Lung microvascular endothelial cell (primary cell): Measurements from ENCODE around the gene SELPLG. TPM values are rescaled to one million over a fixed set of nuclear protein-coding genes. Genes with fewer than 3 reads are reported as not detected.
"Not testable (repeated sequence)": the region's sequence is repeated elsewhere in the genome, so short reads cannot be mapped to it uniquely, and the experiment has no call there.

ENCODE experiments used
- DNase-seq, 2 donors: peaks; one replicate each; pipeline versions ENCODE4 v3.0.0 to v3.0.0-alpha.2; 2010; ENCODE audit warnings: low read depth in 2 of 2
- total RNA-seq: library from RNA; depleted of rRNA; stranded (reverse); fragments of >200 nt; gene quantifications from 2 replicates; pipeline ENCODE4 v1.2.1, GENCODE V29; 2014

SELPLG gene
- total RNA-seq, 1 donor from 2014 or later, result 0.20 TPM

DNA sequence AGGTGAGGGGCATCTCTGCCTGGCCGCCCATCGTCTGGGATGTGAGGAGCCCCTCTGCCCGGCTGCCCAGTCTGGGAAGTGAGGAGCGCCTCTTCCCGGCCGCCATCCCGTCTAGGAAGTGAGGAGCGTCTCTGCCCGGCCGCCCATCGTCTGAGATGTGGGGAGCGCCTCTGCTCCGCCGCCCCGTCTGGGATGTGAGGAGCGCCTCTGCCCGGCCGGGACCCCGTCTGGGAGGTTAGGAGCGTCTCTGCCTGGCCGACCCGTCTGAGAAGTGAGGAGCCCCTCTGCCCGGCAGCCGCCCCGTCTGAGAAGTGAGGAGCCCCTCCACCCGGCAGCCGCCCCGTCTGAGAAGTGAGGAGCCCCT, 22.1 kb upstream of the SELPLG start:
- DNase-seq, result not testable (repeated sequence)

DNA sequence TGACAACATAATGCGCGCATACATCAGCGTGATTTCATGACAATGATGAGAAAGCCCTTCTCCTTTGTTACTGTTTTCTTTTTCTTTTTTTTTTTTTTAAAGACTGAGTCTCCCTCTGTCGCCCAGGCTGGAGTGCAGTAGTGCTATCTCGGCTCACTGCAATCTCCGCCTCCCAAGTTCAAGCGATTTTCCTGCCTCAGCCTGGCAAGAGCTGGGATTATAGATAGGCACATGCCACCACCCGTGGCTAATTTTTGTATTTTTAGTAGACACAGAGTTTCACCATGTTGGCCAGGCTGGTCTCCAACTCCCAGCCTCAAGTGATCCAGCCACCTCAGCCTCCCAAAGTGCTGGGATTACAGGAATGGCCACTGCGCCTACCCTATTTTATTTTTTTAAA, 20.9 kb upstream of the SELPLG start:
- not testable (repeated sequence) for DNase-seq

DNA sequence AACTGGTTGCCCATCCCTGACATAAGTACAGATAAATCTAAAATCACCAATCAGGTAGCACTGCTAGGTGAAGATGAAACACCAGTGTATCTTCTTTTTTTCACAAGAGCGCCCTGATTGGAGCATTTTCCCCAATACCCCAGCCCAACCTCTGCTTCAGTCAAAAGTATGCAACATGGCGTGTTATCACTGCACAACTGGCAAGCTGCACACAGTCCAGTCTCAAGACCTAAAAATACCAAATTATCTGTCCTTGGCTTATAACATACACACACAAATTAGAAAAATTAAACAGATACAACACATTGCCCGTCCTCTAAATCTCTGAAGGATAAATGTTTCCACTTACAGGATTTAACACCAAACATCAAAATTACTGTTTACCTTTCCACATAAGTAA, 20.2 kb upstream of the SELPLG start:
- DNase-seq, result no peak

DNA sequence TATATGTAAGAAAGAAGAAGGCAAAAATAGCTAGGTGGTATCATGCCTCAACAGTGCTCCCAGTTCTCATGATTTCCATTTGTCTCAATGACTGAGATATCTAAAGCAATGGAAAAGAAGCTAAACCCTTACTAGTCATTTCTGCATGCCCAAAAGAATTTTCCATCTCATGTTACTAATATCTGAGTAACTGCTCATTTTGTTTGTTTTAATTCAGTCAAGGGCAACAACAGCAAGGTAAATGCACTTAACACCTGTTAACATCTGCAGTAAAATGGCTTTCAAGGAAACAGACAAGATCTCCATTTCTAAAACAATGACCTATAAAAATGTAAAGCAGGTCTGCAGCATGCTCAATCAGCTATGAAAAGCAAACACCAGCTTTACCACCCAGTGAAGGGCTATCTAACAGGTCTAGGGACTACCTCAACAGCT, 19.4 kb upstream of the SELPLG start:
- no peak for DNase-seq

DNA sequence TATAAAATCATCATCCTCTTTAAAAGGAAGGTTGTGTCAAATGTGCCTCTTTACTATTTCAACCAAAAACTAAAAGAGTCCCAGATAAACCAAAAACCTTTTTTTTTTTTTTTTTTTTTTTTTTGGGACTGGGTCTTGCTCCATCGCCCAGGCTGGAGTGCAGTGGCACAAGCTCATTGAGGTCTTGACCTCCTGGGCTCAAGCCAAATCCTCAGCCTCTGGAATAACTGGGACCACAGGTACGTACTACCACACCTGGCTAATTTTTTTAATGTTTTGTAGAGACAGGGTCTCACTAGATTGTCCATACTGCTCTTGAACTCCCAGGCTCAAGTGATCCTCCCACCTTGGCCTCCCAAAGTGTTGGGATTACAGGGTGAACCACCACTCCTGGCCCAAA, 16.4 kb upstream of the SELPLG start:
- DNase-seq, result no peak

DNA sequence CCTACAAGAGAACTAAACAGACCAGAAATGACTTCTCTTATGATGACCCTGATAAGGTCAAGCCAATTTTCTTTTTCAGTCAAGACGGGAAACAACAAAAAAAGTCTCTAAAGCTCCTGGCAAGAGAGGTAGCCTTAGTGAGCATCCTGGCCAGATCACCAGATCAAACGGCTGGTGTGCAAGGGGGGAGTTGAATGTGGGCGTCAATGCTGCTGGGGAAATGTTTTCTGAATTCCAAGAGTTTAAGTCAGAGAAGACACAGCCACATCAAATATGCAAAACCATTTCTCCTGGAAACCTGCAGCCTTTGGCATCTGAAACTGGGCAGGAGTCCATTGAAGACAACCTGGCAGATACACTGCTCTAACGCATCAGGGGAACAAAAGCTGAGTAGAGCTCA, 16.0 kb upstream of the SELPLG start:
- peak in 1 of 2 donors; percentile 85 for DNase-seq

DNA sequence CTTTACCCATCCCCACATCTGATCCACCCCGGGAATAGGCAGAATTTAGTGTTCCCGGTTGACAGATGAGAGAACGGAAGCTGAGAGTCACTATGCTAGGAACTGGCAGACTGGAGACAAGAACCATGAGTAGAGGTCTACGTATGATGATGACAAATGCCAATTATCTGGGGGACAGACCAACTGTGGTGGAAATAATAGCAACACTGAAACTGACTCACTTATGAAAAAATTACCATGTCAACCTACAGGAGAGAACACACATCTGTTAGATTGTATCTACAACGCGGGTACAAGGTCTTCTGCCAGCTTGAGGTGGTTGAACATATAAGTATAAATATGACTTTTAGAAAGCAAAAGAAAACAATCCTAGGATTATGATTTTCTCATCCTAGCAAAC, 15.4 kb upstream of the SELPLG start:
- peak in 1 of 2 donors; percentile 78 for DNase-seq

DNA sequence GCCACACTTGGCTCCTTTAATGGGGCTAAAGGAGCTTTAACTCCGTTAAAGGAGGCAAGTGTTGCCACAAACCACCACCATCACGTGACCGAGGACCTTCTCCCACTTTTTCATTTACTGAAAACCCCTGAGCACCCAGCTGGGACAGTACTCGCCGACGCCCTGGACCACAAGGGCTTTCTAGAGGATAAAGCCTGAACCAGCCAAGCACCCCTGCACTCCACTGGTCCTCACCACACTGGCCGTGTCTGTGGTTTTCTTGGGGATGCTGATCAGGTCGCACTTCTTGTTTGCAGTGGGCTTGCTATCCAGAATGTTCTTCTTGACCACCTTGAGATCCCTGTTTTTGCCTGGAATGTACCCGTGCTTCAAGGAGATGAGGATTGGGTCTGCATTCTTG, 14.7 kb upstream of the SELPLG start:
- DNase-seq, result no peak

DNA sequence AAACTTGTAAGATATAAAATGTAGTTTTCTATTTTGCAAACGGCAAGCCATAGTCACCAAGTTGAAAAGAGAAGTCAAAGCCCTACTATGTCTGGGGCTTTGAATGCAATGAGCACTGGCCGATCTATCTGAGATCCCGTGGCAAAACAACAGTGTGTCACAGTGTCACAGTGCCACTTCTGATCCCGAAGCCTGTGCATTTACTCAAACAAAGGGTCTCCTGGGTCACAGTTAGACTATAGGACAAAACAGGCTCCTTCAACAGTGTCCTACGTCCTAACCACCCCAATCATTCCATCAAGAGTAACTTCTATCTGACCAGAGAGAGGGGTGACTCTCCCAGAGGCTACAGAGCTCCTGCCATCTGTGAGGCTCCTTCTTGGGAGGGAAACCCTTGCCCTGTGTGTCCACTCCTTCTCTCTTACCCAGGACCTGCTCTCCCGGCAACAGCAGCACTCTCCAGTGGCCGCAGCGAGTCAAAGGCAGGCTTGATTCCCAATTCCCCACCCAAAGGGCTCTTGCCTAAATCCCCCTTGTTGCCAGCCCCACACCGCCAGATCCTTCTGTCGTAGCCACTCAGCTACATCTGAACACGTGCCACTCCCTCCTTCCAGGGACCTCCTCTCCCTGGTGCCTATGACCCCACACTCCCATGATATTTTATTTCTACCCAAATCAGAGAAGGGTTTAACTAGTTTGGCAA, 14.0 kb upstream of the SELPLG start:
- DNase-seq, result no peak

DNA sequence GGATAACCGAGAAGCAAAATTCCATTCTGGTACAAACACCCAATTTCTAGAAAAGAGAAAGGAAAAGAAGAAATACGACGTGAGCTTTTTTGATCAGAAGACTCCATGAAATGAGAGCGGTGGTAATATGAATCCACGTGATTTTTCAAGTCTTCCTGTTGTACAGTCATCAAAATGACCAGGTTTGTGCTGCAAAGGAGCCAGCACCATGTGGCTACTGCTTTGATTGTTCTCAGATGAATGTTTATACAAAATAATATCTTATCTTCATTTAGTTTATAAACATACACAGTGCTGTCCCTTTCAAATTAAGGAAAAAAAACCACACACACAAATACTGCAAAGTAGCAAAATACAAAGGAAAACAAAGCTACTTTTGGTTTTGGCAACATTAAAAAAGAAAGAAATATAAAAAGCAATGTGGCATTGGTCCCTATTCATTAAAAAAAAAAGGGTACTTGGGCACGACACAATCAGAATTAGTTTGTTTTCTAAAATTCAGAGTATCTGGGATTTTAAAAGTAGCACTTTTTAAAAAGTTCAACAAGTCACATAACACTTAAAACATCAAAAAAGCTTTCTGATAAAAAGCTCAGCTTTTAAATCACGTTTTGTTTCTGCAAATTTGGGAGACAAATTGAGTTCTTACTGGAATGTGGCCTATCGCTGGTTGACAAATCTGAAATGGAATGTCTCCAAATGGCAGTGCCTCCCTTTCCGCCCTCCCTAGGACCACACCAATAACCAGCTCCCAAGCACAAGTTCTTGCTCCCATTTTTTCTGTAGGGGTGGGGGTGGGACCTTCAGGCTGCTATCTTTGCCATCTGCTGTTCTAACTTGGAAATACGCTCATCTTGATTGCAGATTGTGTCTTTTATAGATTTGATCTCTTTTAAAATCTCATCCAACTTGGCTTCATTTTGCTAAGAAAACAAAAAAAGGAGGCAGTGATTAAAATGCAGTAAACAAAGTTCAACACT, 13.2 kb upstream of the SELPLG start:
- peak in 1 of 2 donors; percentile 86 for DNase-seq

DNA sequence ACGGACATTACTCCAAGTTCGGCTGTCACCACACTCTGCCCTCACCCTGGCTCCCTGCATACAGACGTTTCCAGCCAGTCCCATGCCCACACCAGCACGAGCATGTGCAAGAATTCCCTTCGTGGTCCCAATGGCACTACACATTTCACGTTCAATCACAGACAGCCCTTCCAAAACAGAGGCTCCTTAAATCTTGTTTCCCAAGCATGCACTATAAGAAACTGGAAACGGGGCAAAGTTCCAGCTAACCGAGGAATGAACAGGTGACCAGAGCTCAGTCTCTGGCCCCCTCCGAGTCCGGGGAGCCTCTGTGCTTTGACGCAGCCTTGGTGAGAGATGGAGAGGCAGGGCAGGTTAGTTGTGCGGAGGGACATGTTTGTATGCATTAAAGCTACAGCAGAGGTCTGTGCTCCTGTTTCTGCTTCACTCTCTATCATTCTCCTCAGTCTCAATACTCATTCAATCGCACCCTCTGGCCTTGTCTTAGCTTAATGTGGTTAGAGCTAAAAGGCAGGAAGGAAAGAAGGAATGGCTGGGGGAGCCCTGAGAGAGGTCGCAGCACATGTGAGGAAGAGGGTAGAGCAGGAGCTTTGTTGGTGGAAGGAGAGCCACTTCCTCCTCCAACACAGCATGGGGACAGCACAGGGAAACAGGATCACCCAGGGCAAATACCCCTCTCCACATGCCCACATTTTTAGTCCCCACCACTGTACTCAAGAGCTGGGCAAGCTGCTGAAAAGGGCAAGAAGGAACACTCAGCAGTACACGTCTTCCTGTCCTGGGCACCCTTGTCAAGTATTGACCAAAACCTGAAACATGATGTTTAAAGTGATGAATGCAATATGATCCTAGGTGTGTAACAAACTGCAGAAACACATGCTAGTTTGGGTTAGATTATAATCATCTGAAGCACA, 12.2 kb upstream of the SELPLG start:
- no peak for DNase-seq

DNA sequence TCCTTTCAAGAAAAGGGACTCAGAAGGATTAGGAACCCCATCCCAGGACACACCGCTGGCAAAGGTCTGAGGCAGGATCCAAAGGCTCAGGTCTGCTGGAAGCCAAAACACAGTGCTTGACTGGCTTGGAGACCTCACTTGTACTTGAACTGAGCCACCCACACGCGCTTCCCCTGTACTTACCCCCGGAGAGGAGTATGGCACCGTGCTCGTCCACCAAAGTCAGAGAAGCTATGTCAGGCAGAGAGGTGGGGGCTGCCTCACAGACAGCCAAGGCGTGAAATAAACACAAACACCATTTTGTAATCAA, 11.1 kb upstream of the SELPLG start:
- DNase-seq, result no peak

DNA sequence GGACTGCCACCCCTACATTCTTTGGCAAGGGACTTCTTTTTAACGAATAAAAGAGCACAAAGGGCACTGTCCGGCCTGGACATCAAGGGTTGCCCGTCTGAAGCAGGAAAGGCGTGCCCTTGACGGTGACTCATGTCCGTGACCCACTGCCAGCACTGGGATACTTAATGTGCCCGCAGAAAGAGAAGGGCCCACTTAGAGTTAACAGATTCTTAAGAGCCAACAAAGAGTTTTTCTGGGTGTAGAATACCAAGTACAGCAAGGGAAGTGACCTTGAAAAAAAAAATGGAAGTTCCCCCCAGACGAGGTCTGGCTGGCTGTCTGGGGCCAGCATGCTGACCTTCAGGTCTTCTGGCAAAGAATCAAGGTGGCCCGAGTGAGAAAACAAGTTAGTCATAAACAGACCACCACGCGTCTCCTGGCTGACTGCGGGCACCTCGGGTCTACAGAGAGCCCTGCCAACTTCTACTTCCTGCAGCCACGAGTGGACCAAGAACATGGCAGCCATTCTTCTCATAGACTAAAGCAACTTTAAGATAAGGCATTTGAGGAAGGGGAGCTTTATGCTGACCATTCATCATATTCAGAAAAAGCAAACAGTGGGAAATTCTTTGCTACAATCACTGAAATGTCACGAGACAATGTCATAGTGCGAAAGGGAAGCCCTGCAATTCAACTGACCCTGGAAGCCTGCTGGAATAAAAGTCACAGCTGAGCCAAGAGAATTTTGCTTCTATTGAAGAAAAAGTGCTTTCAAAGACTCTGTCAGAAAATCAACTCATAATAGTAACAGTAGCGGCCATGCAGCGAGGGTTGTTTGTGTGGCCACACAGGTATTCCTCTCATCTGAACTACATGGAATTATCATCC, 10.5 kb upstream of the SELPLG start:
- DNase-seq, result peak; percentile 67 to 80

DNA sequence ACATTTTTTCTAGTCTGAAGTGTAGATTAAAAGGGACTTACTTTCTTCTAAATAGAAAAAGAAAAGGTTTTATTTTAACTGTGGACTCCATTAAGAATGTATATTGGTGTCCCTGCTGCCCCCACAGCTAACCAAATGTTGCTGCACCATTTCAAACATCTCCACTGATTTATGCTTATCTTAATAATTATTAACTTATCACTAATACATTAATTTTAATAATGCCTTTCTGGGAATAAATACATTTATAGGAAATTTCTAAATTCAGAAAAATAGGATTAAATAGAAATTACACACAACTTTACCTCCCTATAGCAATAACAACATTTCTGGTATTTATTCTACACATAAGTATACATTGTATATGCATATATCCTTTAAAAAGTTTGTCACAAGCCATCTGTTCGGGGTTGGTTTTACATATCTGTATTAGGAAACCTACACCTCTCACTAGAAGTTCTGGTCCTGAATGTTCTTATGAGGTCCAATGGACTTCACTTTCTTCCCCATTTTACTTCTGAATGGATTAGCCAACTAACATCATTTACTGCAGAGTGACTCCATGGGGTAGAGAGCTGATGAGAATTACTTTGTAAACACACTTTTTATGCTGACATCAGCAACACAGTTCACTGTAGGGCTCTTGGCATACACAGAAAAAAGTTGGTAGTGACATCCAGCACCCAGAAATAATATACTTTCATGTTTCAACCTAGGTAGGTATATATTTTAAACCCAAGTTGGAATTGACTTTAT, 9.4 kb upstream of the SELPLG start:
- DNase-seq, result peak in 1 of 2 donors; percentile 26

DNA sequence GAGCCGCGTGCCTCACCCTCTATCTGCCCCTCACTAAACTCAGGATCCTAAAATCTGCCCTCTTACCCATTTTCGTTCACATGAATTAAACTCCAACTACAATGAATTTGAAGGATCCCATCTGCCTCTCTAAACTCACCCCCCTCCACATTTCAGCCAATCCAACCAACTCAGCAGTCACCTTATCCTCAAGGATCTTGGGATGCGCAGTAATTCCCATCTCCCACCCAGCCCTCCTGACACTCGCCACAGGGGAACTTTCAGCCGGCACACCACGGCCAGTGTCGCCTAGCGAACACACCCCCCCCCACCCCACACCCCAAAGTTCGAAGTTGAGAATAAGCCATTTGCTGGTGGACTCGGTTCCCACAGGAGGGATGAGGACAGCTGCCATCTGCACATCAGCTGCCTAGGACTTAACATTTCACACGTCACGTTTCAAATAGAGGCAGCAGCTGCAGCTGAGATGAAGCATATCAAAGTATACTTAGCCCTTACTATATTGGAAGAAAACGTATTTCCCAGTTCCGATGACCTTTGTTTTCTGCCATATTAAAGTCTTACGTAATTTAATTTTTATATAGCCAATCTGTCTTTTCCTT, 8.7 kb upstream of the SELPLG start:
- no peak for DNase-seq

DNA sequence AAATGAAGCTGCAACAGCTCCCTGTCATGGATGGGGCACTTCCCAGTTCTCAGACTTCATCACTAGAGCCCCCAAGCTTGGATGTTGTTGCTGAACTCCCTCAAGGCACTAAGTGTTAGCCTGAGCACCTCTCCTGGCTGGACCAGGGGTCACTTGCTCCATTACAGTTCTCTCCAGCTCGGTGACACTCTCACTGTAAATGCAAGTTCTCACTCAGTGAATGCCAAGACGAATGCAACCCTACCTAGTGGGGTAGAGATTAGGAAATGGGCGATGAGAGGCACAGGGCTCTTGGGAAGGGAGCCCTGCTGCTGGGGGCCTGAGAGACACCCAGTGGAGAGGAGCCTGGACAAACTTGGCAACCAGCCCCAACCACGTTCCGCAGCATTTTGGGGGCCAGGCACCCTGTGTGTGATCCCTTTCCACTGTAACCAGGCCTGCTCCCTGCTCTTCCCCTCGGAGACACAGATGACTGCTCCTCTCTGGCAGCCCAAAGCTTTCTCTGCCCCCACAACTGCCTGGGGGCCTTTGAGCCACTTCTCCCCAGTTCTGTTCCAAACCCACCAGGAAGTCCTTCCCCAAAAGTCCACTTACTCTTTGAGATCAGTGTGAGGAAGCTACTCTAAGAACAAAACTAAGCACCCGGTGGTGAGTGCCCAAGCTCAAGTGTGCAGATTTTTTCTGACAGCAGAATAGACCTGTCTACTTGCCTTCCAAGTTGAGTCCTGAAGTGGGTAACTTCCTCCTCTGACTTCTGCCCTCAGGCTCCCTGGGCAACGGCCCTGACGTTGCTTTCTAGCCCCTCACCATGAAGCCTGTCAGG, 8.0 kb upstream of the SELPLG start:
- DNase-seq, result no peak

DNA sequence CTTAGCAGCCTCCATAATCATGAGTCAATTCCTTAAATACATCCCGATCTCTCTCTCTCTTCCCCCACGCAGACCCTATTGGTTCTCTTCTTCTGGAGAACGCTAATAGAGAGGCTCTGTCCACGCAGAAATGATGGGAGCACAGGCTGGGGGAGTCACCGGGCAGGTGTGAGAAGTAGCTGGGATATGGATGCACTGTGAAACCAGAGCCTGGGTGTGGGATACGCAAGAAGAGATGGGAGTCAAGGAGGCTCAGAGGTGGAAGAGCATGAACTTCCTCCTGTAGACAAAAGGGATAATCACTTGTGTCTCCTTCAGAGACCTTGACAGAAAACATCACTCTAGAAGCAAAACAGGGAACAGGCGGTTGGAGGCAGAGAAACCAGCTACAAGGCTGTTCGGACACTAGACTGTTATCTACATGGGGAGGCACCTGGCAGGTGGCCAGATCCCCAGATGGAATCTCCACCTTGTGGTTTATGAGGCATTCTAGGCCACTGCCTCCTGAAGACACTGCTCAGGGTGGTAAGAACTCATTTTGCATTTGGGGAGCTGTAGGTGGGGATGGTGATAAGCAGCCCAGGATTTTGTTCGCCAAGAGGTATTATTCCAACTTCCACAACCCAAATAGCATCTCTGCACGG, 7.2 kb upstream of the SELPLG start:
- no peak for DNase-seq
